B cell (primary cell): ENCODE measurements around the gene SECTM1. TPM values are rescaled to one million over a fixed set of nuclear protein-coding genes. Genes with fewer than 3 reads are reported as not detected.

Source experiments
- ATAC-seq: fragments of 200-7000 bp; cut with Tn5 transposase; one replicate; pipeline ENCODE4 v1.10.0; 2021; ENCODE audit warnings: low read depth, mild to moderate bottlenecking, moderate number of reproducible peaks, moderate library complexity
- CTCF ChIA-PET: fragments of 350-600 bp; sonication (Branson Sonifier 250); formaldehyde crosslinking; loops from one replicate; lab custom pipeline; 2021; ENCODE audit warnings: antibody characterized with exemption, inconsistent platforms; lab: Charles Lee
- POLR2A ChIA-PET: fragments of 350-600 bp; sonication (Branson Sonifier 250); formaldehyde crosslinking; loops from one replicate; lab custom pipeline; 2021; ENCODE audit warnings: antibody characterized with exemption; lab: Charles Lee
- DNase-seq: peaks from one replicate; pipeline ENCODE4 v3.0.0; 2013
- H2AFZ ChIP-seq: 2 replicates; pipeline ENCODE4 v1.6.1; 2012; ENCODE audit warnings: mild to moderate bottlenecking, low read depth, low read length; ENCODE audit not compliant: insufficient read depth, poor library complexity, severe bottlenecking
- H3K27ac ChIP-seq, 2 donors: 1 replicate in 1 of 2; 2 replicates in 1 of 2; pipeline ENCODE4 v1.5.1; 2012 to 2013; ENCODE audit warnings: low read length in 2 of 2, mild to moderate bottlenecking in 2 of 2, moderate library complexity in 1 of 2
- H3K27me3 ChIP-seq, 4 experiments: fragments of 200-600 bp in 1 of 4; sonication (generic) in 1 of 4; replicated peaks in 1 of 4; 1 replicate in 2 of 4; 2 replicates in 2 of 4; pipeline versions ENCODE4 v1.6.1 to v1.7.0; 2013 to 2016; ENCODE audit warnings: low read length in 3 of 4, mild to moderate bottlenecking in 2 of 4, mixed read lengths in 1 of 4, moderate library complexity in 1 of 4; ENCODE audit not compliant: insufficient read depth in 4 of 4, control insufficient read depth in 3 of 4; ENCODE audit errors: control extremely low read depth in 1 of 4
- H3K36me3 ChIP-seq, 2 experiments: replicated peaks in 1 of 2; 1 replicate in 1 of 2; 2 replicates in 1 of 2; pipeline versions ENCODE4 v1.6.1 to v1.7.1; 2013; ENCODE audit warnings: low read length in 1 of 2; ENCODE audit not compliant: insufficient read depth in 2 of 2, control insufficient read depth in 1 of 2; ENCODE audit errors: control extremely low read depth in 1 of 2, extremely low read depth in 1 of 2
- H3K4me1 ChIP-seq, 2 donors: fragments of 200-600 bp in 1 of 2; sonication (generic) in 1 of 2; 1 replicate in 1 of 2; 2 replicates in 1 of 2; pipeline versions ENCODE4 v1.5.1 to v1.6.1; 2013 to 2017; ENCODE audit warnings: low read length in 2 of 2; ENCODE audit not compliant: control insufficient read depth in 2 of 2, insufficient read depth in 2 of 2
- H3K4me2 ChIP-seq: replicated peaks from 2 replicates; pipeline ENCODE3; 2012; ENCODE audit warnings: mild to moderate bottlenecking, low read depth, low read length; ENCODE audit not compliant: poor library complexity, severe bottlenecking
- H3K4me3 ChIP-seq, 5 experiments: fragments of 200-600 bp in 1 of 5; sonication (generic) in 1 of 5; 1 replicate in 3 of 5; 2 replicates in 2 of 5; pipeline versions ENCODE4 v1.5.1 to v1.7.0; 2011 to 2016; ENCODE audit warnings: low read length in 4 of 5, mild to moderate bottlenecking in 4 of 5, low read depth in 2 of 5, control low read depth in 1 of 5, moderate library complexity in 1 of 5; ENCODE audit not compliant: insufficient read depth in 1 of 5; ENCODE audit errors: control extremely low read depth in 1 of 5, extremely low read depth in 1 of 5
- H3K79me2 ChIP-seq: fragments of 200-600 bp; sonication (generic); one replicate; pipeline ENCODE4 v1.6.0; 2016; ENCODE audit warnings: low read length; ENCODE audit not compliant: control insufficient read depth, insufficient read depth
- H3K9ac ChIP-seq: fragments of 200-600 bp; sonication (generic); 2 replicates; pipeline ENCODE4 v1.6.1; 2017; ENCODE audit warnings: mild to moderate bottlenecking, low read length, moderate library complexity
- H3K9me3 ChIP-seq, 3 donors: one replicate each; pipeline versions ENCODE4 v1.6.1 to v1.7.1; 2013; ENCODE audit warnings: low read length in 2 of 3; ENCODE audit not compliant: control insufficient read depth in 2 of 3, insufficient read depth in 1 of 3; ENCODE audit errors: control extremely low read depth in 1 of 3
- H4K20me1 ChIP-seq: 2 replicates; pipeline ENCODE4 v1.6.0; 2012; ENCODE audit warnings: mild to moderate bottlenecking, low read length; ENCODE audit not compliant: insufficient read depth, control insufficient read depth, poor library complexity, severe bottlenecking
- H3K27ac Mint-ChIP-seq: one replicate; pipeline ENCODE4 v1.8.0; 2021; ENCODE audit warnings: mixed read lengths
- H3K27me3 Mint-ChIP-seq: one replicate; pipeline ENCODE4 v1.8.0; 2021; ENCODE audit warnings: mixed read lengths
- H3K4me1 Mint-ChIP-seq: one replicate; pipeline ENCODE4 v1.8.0; 2021; ENCODE audit warnings: mixed read lengths
- H3K4me3 Mint-ChIP-seq: one replicate; pipeline ENCODE4 v1.8.0; 2021; ENCODE audit warnings: mixed read lengths
- H3K9me3 Mint-ChIP-seq: one replicate; pipeline ENCODE4 v1.8.0; 2022; ENCODE audit warnings: mixed read lengths; ENCODE audit not compliant: insufficient read depth
- EZH2 ChIP-seq: IDR thresholded peaks from 2 replicates; pipeline ENCODE4 v1.6.1; 2012; ENCODE audit warnings: borderline replicate concordance, low read depth, mild to moderate bottlenecking, moderate library complexity, low read length; ENCODE audit not compliant: insufficient read depth, poor library complexity, severe bottlenecking
- WGBS: methylation state at CpG from one replicate; pipeline ENCODE4 v1.1.5; 2013; ENCODE audit warnings: missing lambda C conversion rate; ENCODE audit not compliant: insufficient coverage; 5-methylcytosine and 5-hydroxymethylcytosine counted together
- intact Hi-C: fragments of 100-400 bp; cut with micrococcal nuclease; formaldehyde crosslinking; loops from one replicate; pipeline ENCODE4 v1.10.0; 2022
- polyA plus RNA-seq: library from polyadenylated mRNA; depleted of rRNA; stranded (reverse); fragments of >200 nt; gene quantifications from 2 replicates; pipeline ENCODE4 v1.2.3, GENCODE V29; 2012
- total RNA-seq, 2 donors: library from RNA; stranded (reverse); fragments of 120-200 nt in 1 of 2; gene quantifications; 1 replicate in 1 of 2; 2 replicates in 1 of 2; pipeline versions ENCODE4 v1.2.3 to v1.2.4, GENCODE V29; 2013 to 2022
- TF ChIP-seq, protein P1 (sequence below): fragments of 200-600 bp; IDR thresholded peaks from one replicate; pipeline ENCODE4 v1.8.0; 2022; ENCODE audit warnings: antibody characterized with exemption, mild to moderate bottlenecking

Gene SECTM1
- total and polyA plus RNA-seq, 2 donors (not counting 1 experiment from before 2014, with no cell fraction given), result 0.17 to 1.2 TPM

DNA sequence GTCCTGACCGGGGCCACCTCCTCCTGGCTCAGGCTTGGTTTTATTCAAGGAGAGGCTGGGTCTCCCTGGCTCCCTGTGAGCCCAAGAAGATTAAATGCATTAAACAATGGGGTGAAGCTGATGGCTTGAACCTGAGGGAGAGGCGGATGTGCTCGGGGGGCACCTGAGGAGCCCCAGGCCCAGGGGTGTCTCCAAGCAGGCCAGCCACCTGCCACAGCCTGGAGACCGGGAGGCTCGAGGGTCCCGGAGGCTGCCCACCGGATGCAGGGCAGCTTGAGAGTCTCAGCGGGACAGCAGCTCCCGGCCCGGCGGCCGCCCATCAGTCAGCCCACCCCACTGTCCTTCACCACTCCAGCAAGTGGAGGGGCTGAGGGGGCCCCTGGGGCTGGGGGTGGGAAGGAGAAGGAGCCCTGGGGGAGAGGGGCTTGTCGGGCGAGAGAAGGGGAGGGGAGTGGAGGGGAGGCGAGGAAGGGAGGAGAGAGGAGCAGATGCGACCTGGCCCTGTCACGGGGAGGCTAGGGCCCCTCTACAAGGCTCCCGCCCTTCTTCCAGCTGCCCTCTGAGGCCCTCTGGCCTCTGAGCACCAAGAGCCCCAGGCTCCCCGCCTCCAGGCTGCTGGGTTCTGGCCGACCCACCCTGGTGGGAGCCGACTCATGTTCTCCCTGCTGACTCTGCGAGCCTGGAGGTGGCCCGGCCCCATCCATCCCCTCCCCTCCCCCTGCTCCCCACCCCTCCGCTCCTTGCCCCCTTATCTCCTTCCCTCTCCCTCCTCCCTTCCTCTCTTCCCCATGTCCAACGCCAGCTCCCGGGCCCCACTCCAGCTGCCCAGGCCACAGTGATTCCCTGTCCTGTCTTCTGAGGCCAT, 29.4 kb downstream of the SECTM1 start:
- ChIA-PET POLR2A (no interaction called here), CTCF (interaction anchor here (0.9 to 6.4 kb wide), 7 partner anchors 10 to 98 kb away, joined by 3 to 68 read pairs (median 4); no protein-coding TSS in a partner anchor)
- Histone ChIP-seq H4K20me1 (no peaks in the 10 kb centered on the region), H3K9me3 (no peaks in the 10 kb centered on the region), H3K4me2 (no peak overlapping the region), H2AFZ (no peak overlapping the region), H3K27me3 (no peaks in the 10 kb centered on the region), H3K27ac (no peak overlapping the region), H3K79me2 (no peaks in the 10 kb centered on the region), H3K36me3 (no peaks in the 10 kb centered on the region), H3K4me1 (peaks cover 33 to 46% of the 10 kb centered on the region in 2 donors), H3K9ac (no peak overlapping the region), H3K4me3 (no peak overlapping the region)
- Mint-ChIP-seq H3K4me1 (peaks cover 31% of the 10 kb centered on the region), H3K4me3 (no peak overlapping the region), H3K9me3 (no peaks in the 10 kb centered on the region), H3K27ac (no peak overlapping the region), H3K27me3 (peaks cover 3% of the 10 kb centered on the region)
- intact Hi-C loops, result no loop called here
- WGBS, result 94% methylated on average over 15 of the region's 26 CpGs
- TF ChIP-seq, protein P1, sequence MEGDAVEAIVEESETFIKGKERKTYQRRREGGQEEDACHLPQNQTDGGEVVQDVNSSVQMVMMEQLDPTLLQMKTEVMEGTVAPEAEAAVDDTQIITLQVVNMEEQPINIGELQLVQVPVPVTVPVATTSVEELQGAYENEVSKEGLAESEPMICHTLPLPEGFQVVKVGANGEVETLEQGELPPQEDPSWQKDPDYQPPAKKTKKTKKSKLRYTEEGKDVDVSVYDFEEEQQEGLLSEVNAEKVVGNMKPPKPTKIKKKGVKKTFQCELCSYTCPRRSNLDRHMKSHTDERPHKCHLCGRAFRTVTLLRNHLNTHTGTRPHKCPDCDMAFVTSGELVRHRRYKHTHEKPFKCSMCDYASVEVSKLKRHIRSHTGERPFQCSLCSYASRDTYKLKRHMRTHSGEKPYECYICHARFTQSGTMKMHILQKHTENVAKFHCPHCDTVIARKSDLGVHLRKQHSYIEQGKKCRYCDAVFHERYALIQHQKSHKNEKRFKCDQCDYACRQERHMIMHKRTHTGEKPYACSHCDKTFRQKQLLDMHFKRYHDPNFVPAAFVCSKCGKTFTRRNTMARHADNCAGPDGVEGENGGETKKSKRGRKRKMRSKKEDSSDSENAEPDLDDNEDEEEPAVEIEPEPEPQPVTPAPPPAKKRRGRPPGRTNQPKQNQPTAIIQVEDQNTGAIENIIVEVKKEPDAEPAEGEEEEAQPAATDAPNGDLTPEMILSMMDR, result no peak
- TF ChIP-seq EZH2, result no peak
- ATAC-seq (no peak), DNase-seq (no peak)
